Nucleus accumbens (tissue), 56 donors: ENCODE measurements around the gene ATP11A.
A peak's percentile ranks its signal among the peaks of the same experiment; 100 is the strongest.
"Not testable (repeated sequence)": the region's sequence is repeated elsewhere in the genome, so short reads cannot be mapped to it uniquely, and the experiment has no call there.

Experiments
- DNase-seq, 56 donors: peaks; one replicate each; lab custom pipeline; 2025; lab: John Stamatoyannopoulos, UW

ATP11A gene

DNA sequence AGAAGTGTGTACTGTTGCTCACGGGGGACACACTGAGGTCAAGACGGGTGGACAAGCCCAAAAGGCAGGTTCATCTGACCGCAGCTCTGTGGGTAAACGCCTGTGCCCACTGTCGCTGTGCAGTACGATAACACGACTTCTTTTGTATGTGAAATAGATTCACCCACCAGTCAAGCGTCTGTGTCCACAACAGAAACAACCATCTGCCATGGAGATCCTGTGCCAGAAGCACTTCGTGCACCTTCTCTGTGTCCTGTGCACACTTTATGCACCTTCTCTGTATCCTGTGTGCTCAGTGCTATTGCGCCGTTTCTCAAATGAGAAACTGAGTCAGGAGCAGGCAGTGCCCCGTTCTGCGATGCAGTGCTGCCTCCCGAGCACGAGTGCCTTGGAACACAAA is 138.9 kb downstream of the ATP11A start:
- no peak for DNase-seq

DNA sequence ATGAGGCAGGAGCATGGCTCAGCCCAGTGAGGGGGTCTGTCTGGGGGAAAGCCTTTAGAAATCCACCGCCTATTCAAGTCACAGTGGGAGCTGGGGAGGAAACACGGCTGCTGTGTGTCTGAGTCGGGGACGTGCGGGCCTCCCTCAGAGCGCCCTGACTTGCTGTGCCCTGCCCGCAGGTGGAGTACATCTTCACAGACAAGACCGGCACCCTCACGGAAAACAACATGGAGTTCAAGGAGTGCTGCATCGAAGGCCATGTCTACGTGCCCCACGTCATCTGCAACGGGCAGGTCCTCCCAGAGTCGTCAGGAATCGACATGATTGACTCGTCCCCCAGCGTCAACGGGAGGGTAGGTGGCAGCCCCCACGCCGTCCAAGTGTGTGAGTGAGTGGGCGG is 141.4 kb downstream of the ATP11A start:
- no peak for DNase-seq

DNA sequence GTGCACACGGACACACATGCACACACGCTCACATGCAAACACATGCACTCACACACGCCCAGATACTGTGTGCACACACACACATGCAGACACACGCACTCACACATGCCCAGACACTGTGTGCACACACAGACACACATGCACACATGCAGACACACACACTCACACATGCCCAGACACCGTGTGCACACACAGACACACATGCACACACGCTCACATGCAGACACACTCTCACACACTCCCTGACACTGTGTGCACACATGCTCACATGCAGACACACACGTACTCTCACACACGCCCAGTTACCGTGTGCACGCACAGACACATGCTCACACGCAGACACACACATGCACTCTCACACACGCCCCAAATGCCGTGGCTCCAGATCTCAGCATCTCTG is 142.0 kb downstream of the ATP11A start:
- DNase-seq: no peak

DNA sequence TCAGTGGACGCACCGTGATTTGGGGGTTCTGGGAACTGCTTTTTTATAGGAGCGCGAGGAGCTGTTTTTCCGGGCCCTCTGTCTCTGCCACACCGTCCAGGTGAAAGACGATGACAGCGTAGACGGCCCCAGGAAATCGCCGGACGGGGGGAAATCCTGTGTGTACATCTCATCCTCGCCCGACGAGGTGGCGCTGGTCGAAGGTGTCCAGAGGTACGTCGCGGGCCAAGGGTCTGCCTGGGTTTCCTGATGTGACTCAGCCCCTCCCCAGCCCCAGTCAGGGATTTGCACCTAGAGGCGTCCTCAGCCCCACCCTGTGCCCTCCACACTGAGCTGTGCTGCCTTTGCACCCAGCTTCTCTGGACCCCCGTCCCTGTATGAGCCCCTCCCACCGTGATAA is 143.0 kb downstream of the ATP11A start:
- no peak for DNase-seq

DNA sequence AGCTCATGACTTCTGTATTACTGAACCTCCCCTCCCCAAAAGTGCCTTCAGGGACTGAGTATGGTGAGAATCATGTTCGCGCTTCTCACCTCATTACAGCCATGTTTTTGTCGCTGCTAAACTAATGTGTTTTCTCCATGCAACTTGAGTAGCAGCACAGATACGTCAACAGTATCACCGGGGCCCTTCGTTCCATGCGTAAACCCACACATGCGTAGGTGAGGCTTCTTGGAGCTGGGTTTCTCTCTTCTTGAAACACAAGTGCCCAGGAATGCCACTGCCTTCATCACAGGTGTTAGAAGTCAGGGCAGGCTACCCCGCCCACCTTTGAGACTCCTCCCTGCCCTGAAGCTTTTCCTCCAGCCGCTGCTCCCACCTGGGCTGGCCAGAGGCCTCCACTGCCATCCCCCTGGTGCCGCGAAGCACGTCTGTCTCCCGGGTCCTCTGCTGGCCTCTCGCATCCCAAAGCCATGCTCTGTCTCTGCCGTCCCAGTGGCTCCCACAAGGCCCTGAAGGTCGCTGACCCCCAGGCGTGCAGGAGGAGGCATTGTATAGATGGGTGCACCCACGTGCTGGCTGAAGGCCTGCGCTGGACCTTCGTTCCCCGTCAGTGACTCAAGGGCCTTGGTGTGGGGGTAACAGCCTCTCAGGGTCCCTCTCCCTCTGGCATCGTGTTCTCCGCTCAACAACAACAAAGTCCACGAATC is 143.9 kb downstream of the ATP11A start:
- DNase-seq: no peak

DNA sequence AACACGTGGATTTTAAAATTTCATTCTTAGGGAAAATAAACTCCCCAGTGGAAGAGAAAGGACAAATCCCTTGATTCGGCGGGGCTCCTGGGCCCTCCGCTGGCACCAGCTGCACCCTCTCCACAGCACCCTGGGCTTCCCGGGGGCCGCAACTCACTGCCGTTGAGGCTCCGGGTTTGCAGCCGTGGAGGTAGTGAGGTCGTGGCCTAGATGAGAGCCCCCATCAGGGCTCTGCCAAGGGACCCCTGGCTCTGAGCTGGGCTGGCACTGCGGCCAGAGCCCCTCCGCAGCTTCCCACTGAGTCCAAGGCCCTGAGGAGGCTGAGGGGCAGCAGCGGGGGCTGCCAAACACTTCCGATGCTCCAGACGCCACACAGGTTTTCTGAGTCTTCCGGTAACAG is 145.5 kb downstream of the ATP11A start:
- DNase-seq: no peak

DNA sequence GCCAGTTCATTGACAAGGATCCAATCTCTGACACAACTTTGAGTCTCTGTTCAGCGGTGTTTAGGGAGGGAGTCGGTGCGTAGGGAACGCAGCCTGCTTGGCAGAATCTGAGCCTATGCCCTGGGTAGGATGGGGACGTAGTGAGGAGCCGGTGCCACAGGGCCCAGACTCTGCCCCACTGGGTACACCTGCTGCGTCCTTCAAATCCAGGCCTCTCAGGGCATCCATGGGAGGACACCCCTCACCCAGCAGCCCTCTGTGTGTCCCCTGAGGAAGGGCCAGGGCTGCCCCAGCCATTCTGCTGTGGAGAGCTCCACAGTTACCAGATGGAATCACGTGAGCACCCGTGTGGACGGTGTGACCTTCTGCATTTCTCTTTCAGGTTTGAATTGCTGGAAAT is 146.0 kb downstream of the ATP11A start:
- DNase-seq: no peak

DNA sequence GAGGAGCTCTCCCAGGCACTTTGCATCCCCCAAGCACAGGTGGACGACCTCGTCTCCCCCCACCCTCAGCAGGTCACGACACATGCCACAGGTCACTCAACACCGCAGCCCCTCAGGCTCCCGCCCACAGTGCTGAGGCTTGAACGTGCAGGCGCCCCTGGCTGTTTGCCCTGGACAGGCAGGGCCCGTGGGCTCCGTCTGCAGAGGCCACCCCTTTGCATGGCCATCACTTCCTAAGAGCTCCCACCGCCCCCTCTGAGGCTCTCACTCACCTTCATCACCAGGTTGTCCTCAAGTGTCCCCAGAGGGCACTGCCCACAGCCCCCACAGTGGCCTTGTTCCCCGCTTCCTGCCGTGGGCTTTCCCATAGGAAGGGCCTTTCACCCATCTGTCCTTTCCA is 147.1 kb downstream of the ATP11A start:
- no peak for DNase-seq

DNA sequence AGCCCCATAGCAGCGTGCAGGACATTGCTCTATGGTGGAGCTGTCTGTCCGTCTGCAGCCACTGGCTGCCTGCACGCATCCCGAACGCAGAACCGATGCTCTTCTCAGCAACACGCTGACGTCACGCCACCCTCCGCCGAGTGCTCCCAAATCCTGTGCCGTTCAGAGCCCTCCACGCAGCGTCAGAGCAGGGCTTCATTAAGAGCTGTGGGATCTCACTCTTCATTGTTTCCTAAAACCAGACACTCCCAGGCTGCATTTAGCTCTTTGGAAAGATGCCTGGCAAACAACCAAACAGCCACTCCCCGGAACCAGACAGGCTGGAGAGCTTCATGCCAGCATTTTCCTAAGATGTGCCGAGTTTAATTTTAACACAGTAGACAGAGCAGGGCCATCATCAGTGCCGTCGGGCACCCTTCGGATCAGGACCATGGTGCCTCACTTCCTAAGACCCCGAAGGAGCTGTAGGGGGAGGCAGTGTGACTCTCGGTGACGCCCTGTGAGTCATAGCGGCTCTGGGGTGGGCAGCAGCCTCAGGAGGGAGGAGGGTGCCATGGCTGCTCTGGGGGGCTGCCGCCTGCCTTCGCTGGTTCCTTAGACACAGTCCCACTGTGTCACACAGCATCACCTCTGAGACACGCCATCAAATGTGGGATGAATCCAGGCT is 147.7 kb downstream of the ATP11A start:
- peak in 16 of 56 donors; percentile 2 to 65 (median 18) for DNase-seq

DNA sequence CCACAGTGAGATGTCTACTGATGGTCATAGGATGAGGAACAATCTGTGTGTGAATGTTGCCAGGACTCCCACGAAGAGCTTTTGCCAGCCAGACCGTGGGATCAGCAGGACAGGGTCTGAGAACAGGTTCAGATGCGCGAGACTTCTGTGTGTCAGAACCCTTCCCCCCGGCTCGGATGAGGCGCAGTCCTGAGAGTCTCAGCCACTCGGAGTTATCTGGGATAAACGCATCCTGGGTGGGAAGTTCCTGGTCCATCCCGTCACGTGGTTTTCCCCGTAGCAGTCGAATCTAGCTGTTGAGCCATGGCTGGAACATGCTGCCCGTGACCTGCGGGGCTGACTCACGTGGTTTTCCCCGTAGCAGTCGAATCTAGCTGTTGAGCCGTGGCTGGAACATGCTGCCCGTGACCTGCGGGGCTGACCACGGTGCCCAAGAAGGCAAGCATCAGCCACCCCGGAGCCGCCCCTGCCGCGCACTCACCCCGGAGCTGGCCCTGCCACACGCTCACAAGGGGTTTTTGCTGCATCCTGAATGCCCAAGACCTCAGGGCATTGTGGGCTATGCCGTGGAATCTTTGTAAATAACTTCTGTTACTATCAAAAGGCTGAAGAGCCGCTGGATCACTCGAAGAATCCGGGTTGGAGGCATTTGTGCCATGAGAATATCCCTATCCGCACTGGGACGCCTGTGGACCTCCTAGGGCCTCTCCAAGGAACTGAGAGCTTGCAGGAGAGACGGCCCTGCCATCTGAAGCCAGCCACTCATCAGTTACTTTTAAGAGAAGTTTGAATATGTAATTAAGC is 148.4 kb downstream of the ATP11A start:
- no peak for DNase-seq

DNA sequence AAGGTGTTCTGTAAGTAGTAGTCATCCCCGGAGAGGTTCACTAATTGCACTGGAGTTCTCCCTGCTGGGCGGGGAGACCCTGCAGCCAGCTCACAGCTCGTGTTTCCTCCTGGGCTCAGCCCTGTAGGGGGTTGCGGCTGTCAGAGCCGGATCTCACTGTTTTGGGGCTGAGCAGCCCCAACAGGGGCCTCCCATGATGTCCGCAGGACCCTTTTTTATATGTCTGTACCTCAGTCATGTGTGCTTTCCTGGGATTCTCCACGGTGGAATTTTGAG is 148.9 kb downstream of the ATP11A start:
- DNase-seq: no peak

DNA sequence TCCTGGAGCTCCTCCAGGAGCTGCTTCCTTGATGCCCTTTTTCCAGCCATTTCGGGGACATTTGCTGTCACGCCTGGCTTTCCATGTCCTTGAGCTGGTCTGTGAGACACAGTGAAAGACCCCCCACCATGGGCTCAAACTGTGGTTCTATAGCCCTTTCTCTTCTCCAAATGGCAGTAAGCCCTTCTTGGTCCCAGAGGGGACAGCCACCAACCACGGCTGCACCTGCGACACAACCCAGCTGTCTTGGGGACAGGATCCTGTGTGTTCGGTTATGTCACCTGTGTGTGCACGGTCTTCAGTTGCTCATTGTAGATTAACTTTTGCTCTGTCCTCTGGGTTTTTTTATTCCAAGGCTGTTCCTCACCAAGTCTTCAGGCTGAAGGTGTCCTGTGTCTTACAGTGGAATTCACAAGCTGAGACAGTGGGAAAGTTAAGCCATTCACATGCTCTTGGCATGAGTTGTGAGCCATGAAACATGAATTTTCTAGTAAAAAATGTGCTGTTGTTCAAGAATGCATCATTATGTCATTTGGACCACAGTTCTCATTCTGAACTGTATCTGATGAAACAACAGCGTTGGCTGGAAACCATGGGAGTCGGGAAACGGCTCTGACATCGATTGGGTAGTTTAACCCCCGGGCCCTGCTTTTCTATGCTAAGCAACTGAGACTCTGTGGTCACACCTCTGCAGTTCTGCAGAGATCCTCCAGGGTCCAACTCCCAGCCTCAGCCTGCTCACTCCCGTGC is 149.7 kb downstream of the ATP11A start:
- DNase-seq: no peak

DNA sequence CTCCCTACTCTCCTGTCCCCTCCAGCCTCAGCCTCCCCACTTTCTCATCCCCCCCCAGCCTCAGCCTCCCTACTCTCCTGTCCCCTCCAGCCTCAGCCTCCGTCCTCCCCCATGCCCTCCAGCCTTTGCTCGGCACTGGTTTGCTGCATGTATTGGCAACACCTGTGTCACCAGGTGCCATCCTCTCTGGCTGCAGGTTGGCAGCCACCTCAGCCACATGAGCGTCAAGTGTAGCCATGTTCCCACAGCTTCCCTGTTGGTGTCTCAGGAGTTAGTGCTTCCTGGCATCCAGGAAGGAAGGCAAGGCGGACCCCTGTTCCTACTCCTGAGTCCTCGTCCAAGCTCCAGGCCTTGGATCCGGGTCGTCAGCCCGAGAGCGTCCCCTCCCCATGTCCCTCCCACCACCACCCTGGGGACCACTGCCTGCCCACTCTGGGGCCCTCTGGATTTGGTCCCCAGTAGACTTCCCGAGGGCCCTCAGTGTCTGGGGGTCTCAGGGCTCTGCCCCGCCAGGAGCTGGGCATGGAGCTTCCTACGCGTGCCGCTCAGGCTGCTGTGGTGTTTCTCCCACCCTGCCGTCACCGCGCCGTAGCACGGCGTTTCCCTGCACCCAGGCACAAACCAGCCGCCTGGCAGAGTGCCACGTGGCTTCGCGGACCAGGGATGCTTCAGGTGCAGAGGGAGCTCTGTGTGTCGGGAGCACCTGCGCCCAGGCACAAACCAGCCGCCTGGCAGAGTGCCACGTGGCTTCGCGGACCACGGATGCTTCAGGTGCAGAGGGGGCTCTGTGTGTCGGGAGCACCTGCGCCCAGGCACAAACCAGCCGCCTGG is 150.8 kb downstream of the ATP11A start:
- no peak for DNase-seq

DNA sequence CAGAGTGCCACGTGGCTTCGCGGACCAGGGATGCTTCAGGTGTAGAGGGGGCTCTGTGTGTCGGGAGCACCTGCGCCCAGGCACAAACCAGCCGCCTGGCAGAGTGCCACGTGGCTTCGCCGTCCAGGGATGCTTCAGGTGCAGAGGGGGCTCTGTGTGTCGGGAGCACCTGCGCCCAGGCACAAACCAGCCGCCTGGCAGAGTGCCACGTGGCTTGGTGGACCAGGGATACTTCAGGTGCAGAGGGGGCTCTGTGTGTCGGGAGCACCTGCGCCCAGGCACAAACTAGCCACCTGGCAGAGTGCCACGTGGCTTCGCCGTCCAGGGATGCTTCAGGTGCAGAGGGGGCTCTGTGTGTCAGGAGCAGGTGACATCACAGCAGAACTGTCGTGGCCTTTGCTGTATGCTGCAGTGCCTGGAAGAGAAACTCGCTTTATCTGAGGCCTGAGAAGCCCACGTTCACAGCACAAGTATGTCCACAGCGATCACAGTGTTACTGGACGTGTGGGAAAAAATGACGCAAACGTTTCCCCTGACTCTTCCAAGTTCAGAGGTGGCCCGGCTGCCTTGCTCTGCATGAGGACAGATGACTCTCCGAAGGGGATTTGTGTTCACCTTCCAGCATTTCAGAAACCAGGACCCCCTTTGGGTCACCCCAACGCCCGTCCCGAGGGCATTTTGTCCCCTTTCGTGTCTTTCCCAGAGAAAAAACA is 151.6 kb downstream of the ATP11A start:
- DNase-seq: not testable (repeated sequence)

DNA sequence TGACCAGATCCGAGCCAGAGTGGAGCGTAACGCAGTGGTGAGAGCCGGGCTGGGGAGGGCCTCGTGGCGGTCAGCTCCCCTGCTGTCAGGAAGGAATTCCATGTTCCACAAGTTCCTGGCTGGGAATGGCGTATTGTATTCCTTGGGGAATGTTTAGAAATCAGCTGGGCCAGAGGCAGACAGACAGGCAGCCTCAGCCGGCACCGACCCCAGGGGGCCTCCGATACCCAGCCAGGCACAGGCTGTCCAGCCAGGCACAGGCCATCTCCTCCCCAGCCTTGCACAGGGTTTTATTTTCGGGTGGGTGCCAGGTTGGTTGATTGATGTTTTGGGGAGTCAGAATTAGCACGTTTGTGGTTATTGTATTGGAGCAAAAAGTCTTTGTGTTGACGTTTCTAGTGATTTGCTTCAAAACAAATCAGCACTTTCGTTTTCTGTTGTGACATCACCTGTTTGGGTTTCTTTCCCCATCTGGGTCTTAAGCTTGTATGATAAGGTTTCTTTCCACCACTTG is 152.6 kb downstream of the ATP11A start:
- no peak for DNase-seq

DNA sequence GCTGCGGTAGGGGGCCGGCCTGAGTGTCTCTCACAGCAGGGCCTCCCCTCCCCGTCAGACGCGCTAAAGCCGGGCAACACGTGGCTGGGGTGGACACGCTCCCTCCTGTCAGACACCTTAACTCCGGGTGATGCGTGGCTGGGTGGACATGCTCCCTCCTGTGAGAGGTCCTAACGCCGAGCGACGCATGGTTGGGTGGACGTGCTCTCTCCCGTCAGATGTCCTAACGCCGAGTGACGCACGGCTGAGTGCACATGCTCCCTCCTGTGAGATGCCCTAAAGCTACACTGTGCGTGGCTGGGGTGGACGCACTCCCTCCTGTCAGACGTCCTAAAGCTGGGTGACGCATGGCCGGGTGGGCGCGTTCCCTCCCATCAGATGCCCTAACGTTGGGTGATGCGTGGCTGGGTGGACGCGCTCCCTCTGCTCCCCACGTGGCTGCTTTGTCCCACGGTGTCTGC is 153.1 kb downstream of the ATP11A start:
- no peak for DNase-seq

DNA sequence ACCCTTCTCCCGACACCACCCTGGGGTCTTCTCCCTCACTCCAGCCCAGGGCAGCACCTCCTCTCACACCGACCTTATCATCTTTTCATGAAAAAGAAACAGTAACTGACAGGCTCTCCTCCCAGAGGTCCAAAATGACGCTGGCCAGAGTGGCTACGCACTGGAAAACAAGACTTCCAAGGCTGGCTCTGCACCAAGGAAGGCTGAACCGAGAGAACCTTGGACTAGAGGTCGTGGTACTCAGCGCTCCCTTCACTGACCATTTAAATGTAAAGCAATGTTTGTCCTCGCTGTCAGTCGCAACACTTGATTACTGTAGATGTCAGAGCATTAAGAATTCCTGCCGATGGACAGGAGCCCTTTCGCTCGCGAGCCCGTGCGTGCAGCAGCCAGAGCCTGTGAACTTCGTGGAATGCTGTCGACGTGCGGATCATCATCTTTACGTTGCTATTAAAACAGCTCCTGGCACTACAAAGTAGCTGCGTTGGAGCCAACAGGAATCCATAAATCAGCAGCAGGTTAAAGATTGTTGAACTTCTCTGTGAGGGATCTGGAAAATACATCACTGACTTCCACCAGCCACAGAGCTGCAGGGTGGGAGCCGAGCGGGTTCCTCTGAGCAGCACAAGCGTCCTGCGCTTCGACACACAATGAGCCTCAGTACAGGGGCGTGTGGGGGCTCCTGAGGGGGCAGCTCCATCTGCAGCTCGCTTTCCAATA is 153.7 kb downstream of the ATP11A start:
- no peak for DNase-seq

DNA sequence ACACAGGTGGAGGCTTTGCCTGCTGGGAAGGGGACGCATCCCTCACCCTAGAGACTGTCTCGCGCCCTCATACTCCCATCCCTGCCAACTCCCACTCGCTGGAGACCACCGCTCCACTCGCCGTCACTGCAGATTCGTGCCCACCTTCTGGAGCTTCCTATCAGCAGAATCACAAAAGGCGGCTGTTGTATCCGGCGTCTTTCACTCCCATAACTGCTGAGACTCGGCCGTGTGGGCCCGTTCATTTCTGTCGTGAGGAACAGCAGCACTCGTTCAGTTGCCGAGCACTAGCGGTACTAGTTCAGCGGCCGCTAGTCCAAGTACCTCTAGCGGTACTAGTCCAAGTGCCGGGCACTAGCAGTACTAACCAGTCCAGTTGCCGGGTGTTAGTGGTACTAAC is 154.6 kb downstream of the ATP11A start:
- no peak for DNase-seq

DNA sequence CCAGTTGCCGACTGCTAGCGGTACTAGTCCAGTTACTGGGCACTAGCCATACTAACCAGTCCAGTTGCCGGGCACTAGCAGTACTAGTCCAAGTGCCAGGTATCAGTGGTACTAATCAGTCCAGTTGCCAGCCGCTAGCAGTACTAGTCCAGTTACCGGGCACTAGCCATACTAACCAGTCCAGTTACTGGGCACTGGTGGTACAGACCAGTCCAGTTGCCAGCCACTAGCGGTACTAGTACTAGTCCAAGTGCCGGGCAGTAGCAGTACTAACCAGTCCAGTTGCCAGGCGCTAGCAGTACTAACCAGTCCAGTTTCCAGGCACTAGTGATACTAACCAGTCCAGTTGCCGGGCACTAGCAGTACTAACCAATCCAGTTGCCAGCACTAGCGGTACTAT is 155.0 kb downstream of the ATP11A start:
- DNase-seq: no peak
